ENCODE data around the gene SRPK2.
"Not testable (repeated sequence)": the region's sequence is repeated elsewhere in the genome, so short reads cannot be mapped to it uniquely, and the experiment has no call there.

Gene SRPK2

DNA sequence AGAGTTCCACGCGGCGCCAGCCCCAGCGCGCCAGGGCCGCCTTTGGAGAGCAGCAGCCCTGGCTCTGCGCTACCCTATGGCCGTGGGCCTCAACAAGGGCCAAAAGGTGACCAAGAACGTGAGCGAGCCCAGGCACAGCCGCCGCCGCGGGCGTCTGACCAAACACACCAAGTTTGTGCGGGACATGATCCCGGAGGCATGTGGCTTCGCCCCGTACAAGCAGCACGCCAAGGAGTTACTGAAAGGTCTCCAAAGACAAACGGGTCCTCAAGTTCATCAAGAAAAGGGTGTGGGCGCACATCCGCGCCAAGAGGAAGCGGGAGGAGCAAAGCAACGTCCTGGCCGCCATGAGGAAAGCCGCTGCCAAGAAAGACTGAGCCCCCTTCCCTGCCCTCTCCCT, 144.1 kb downstream of the SRPK2 start:
- TF ChIP-seq, protein P1, sequence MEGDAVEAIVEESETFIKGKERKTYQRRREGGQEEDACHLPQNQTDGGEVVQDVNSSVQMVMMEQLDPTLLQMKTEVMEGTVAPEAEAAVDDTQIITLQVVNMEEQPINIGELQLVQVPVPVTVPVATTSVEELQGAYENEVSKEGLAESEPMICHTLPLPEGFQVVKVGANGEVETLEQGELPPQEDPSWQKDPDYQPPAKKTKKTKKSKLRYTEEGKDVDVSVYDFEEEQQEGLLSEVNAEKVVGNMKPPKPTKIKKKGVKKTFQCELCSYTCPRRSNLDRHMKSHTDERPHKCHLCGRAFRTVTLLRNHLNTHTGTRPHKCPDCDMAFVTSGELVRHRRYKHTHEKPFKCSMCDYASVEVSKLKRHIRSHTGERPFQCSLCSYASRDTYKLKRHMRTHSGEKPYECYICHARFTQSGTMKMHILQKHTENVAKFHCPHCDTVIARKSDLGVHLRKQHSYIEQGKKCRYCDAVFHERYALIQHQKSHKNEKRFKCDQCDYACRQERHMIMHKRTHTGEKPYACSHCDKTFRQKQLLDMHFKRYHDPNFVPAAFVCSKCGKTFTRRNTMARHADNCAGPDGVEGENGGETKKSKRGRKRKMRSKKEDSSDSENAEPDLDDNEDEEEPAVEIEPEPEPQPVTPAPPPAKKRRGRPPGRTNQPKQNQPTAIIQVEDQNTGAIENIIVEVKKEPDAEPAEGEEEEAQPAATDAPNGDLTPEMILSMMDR (conservative IDR thresholded peaks at IDR 0.05; ENCODE audit: low read depth, low read length), result no peak
- no peak for DNase-seq (ENCODE audit: low read depth)
- H3K4me3 ChIP-seq (ENCODE audit: low read length), result no peak overlapping the region

DNA sequence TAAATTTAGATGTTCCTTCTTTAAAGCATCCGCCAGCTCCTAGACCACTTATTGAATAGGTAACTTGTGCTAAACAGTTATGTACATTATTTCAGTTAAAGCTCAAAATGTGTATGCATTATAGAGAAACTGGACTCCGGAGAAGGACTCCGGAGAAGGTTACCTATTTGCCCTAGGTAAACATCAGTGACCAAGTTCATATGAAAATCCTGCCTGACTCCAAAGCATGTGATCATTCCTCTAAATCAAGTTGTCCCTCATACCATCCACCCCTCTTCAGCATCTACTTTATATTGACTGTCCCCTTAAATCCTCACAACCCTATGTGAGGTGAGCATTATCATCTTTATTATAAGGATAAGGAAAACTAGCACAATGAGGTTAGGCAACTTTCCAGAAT, 147.5 kb downstream of the SRPK2 start:
- DNase-seq (ENCODE audit: low read depth), result no peak
- TF ChIP-seq, protein P1 (conservative IDR thresholded peaks at IDR 0.05; ENCODE audit: low read depth, low read length), result no peak
- H3K4me3 ChIP-seq (ENCODE audit: low read length), result no peak overlapping the region

DNA sequence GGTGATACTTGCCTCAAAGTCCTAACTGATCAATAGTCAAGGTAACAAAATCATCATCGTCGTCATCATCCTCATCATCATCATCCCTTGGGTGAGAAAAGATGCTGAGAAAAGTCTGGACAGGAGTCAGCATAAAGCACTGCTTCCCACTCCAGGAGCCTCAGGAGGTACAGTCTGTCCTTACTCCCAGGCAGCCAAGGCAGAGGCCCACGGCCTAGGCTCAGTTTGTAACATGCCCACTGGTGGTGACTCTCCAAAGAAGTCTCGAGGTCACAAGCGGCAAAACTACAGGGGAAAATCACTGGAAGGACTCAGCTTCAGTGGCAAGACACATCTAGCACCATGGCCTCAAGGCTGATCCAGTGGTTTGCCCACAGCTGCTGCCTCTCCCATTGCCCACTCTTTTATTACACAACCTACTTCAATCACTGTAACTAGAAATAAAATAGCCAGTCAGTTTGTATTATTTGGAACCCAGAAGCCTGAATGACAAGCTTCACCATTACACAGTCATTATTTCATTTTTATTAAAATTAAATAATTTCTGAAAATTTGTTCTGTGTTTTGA, 150.4 kb downstream of the SRPK2 start:
- no peak overlapping the region for H3K4me3 ChIP-seq (ENCODE audit: low read length)
- DNase-seq (ENCODE audit: low read depth), result no peak
- TF ChIP-seq, protein P1 (conservative IDR thresholded peaks at IDR 0.05; ENCODE audit: low read depth, low read length), result no peak

DNA sequence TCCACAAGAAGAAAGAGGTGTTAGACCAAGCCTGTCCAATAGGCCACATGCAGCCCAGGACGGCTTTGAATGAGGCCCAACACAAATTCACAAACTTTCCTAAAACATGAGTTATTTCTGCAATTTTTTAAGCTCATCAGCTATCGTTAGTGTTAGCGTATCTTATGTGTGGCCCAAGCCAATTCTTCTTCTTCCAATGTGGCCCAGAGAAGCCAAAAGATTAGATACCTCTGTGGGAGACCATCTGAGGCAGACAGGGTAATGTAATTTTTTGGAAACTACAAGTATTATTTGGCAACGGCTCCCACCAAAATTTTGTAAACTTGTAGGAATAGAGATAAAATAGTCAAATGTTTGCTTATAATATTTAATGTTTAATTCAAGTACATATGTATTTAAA, 153.8 kb downstream of the SRPK2 start:
- TF ChIP-seq, protein P1 (conservative IDR thresholded peaks at IDR 0.05; ENCODE audit: low read depth, low read length), result no peak
- DNase-seq (ENCODE audit: low read depth), result no peak
- H3K4me3 ChIP-seq (ENCODE audit: low read length), result no peak overlapping the region

DNA sequence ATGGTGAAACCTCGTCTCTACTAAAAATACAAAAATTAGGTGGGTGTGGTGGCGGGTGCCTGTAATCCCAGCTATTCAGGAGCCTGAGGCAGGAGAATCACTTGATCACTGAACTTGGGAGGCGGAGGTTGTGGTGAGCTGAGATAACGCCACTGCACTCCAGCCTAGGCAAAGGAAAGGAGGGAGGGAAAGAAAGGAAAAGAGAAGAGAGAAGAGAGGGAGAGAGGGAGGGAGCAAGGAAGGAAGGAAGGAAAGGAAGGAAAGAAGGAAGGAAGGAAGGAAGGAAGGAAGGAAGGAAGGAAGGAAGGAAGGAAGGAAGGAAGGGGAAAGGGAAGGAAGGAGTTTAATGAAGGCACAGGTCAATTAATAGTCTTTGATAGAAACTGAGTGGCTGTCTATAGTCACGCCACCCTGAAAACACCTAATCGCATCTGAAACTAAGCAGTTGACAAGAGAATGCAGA, 155.9 kb downstream of the SRPK2 start:
- not testable (repeated sequence) for H3K4me3 ChIP-seq (ENCODE audit: low read length); DNase-seq (ENCODE audit: low read depth)

DNA sequence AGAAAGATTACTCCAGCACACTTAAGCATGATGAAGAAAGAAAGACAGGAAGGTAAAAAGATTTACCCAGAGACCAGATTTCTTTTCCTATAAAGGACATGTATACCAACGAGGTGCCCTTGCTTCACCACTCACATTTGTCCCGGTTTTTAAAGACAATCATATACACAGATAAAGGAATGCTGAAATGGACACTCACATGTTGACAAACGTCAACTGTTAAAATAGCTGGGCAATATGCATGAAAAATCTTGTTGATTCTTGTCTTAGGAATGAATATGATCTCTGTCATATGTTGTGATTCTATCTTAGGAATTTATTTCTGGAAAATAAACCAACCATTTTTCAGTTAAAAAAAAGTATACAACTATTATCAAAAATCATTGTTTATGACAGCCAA, 158.2 kb downstream of the SRPK2 start:
- TF ChIP-seq, protein P1 (conservative IDR thresholded peaks at IDR 0.05; ENCODE audit: low read depth, low read length), result no peak
- DNase-seq (ENCODE audit: low read depth), result no peak

DNA sequence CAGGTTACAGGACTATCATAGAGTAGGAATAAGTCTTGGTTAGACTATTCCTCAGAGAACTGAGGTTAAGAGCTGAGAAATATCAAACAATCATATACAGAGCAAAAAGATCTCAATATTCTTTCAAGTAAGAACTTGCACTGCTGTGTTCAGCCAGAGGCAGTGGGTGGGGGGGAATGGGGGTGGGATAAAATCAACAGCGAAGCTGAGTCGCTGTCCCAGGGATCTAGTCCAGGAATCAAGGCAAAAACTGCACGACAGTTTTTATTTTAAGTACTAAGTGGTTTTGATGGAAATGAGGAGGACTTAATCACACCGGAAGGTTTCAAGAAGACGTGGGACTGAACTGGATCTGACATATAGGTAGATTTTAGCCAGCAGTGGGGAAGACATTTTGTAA, 159.1 kb downstream of the SRPK2 start:
- no peak for DNase-seq (ENCODE audit: low read depth)
- TF ChIP-seq, protein P1 (conservative IDR thresholded peaks at IDR 0.05; ENCODE audit: low read depth, low read length), result no peak
- H3K4me3 ChIP-seq (ENCODE audit: low read length), result no peak overlapping the region

More for the DNA sequence above, 158.2 kb downstream of the SRPK2 start:
- no peak overlapping the region for H3K4me3 ChIP-seq (ENCODE audit: low read length)

Data from retinal pigment epithelial cell (primary cell).